H1 (cell line): Measurements from ENCODE around the gene SYNDIG1. TPM values are rescaled to one million over a fixed set of nuclear protein-coding genes. Genes with fewer than 3 reads are reported as not detected.

Experiments
- CTCF ChIA-PET: fragments of 300-600 bp; sonication (Branson Sonifier 250); formaldehyde crosslinking; loops from one replicate; lab custom pipeline; 2021; ENCODE audit not compliant: partially characterized antibody; lab: Charles Lee
- POLR2A ChIA-PET: fragments of 300-600 bp; sonication (Branson Sonifier 250); formaldehyde crosslinking; loops from one replicate; lab custom pipeline; 2021; ENCODE audit warnings: inconsistent platforms; ENCODE audit not compliant: partially characterized antibody; lab: Charles Lee
- DNase-seq, 2 experiments: peaks; one replicate each; pipeline versions ENCODE4 v3.0.0 to v3.0.0-alpha.2; 2010 to 2022; ENCODE audit warnings: low spot score in 2 of 2, low read depth in 1 of 2, mixed read lengths in 1 of 2
- FAIRE-seq: peaks from 2 replicates; lab custom pipeline; 2011; peaks lifted over from hg19 to GRCh38; lab: Jason Lieb, UNC
- H2AFZ ChIP-seq: 2 replicates; pipeline ENCODE4 v1.8.1; 2012; ENCODE audit warnings: low read length, inconsistent platforms
- H2AK5ac ChIP-seq: 2 replicates; pipeline ENCODE4 v1.6.1; 2013; ENCODE audit warnings: low read depth, low read length
- H2BK120ac ChIP-seq: replicated peaks from 2 replicates; pipeline ENCODE3; 2013; ENCODE audit warnings: low read depth, low read length, inconsistent platforms
- H2BK12ac ChIP-seq: 2 replicates; pipeline ENCODE4 v1.6.1; 2013; ENCODE audit warnings: low read depth, low read length
- H2BK15ac ChIP-seq: 2 replicates; pipeline ENCODE4 v1.6.1; 2013; ENCODE audit warnings: low read length
- H2BK20ac ChIP-seq: 2 replicates; pipeline ENCODE4 v1.6.1; 2013; ENCODE audit warnings: low read length
- H2BK5ac ChIP-seq: 2 replicates; pipeline ENCODE4 v1.6.1; 2013; ENCODE audit warnings: low read depth, low read length
- H3K14ac ChIP-seq: 2 replicates; pipeline ENCODE4 v1.6.1; 2013; ENCODE audit warnings: inconsistent platforms; ENCODE audit not compliant: insufficient read length
- H3K18ac ChIP-seq: 2 replicates; pipeline ENCODE4 v1.6.1; 2013; ENCODE audit warnings: low read length; ENCODE audit errors: extremely low read depth
- H3K23ac ChIP-seq: 2 replicates; pipeline ENCODE4 v1.6.1; 2013; ENCODE audit warnings: inconsistent platforms; ENCODE audit not compliant: insufficient read length
- H3K23me2 ChIP-seq: 2 replicates; pipeline ENCODE4 v1.6.1; 2013; ENCODE audit warnings: low read depth, low read length
- H3K27ac ChIP-seq: 2 replicates; pipeline ENCODE4 v1.6.1; 2011; ENCODE audit warnings: low read depth, low read length, inconsistent platforms
- H3K27me3 ChIP-seq, 4 experiments: replicated peaks in 1 of 4; 1 replicate in 1 of 4; 2 replicates in 3 of 4; pipeline versions ENCODE4 v1.6.1 to v1.8.1; 2011 to 2013; ENCODE audit warnings: low read length in 3 of 4, mild to moderate bottlenecking in 3 of 4, inconsistent platforms in 2 of 4, mixed read lengths in 2 of 4, moderate library complexity in 1 of 4; ENCODE audit not compliant: control insufficient read depth in 3 of 4, insufficient read depth in 3 of 4; ENCODE audit errors: extremely low read depth in 1 of 4
- H3K36me3 ChIP-seq, 4 experiments: 2 replicates each; pipeline versions ENCODE4 v1.6.1 to v1.8.1; 2011 to 2013; ENCODE audit warnings: mild to moderate bottlenecking in 4 of 4, low read length in 3 of 4, moderate library complexity in 2 of 4, control low read depth in 1 of 4, inconsistent platforms in 1 of 4; ENCODE audit not compliant: insufficient read depth in 4 of 4, control insufficient read depth in 2 of 4
- H3K4ac ChIP-seq: replicated peaks from 2 replicates; pipeline ENCODE3; 2013; ENCODE audit warnings: low read length, low read depth, mixed read lengths, inconsistent platforms; ENCODE audit not compliant: insufficient read length
- H3K4me1 ChIP-seq, 4 experiments: replicated peaks in 1 of 4; 1 replicate in 1 of 4; 2 replicates in 3 of 4; pipeline versions ENCODE4 v1.6.1 to v1.8.1; 2011 to 2013; ENCODE audit warnings: low read length in 3 of 4, inconsistent platforms in 2 of 4, mixed read lengths in 1 of 4; ENCODE audit not compliant: insufficient read depth in 4 of 4, control insufficient read depth in 3 of 4
- H3K4me2 ChIP-seq, 2 experiments: 2 replicates each; pipeline versions ENCODE4 v1.6.1 to v1.8.1; 2011 to 2013; ENCODE audit warnings: low read depth in 2 of 2, low read length in 2 of 2, control low read depth in 1 of 2, inconsistent platforms in 1 of 2, mild to moderate bottlenecking in 1 of 2; ENCODE audit not compliant: insufficient read depth in 1 of 2
- H3K4me3 ChIP-seq, 4 experiments: fragments of 200-600, 300-600 bp in 1 of 4; sonication (generic), shearing (Covaris generic), sonication (Bioruptor Twin) in 1 of 4; 2 replicates each; pipeline versions ENCODE4 v1.5.1 to v1.8.1; 2011 to 2016; ENCODE audit warnings: low read length in 4 of 4, low read depth in 3 of 4, control low read depth in 2 of 4, inconsistent platforms in 2 of 4, mild to moderate bottlenecking in 2 of 4, mixed read lengths in 1 of 4, moderate library complexity in 1 of 4; ENCODE audit not compliant: insufficient read depth in 2 of 4; ENCODE audit errors: extremely low read depth in 1 of 4
- H3K56ac ChIP-seq: replicated peaks from 2 replicates; pipeline ENCODE3; 2013; ENCODE audit warnings: low read depth, mild to moderate bottlenecking, mixed read lengths, low read length, inconsistent platforms; ENCODE audit not compliant: insufficient read length
- H3K79me1 ChIP-seq: 2 replicates; pipeline ENCODE4 v1.6.1; 2013; ENCODE audit warnings: low read depth, low read length, control low read depth
- H3K79me2 ChIP-seq, 2 experiments: 2 replicates each; pipeline versions ENCODE4 v1.6.1 to v1.8.1; 2012 to 2013; ENCODE audit warnings: low read length in 2 of 2, mild to moderate bottlenecking in 2 of 2, inconsistent platforms in 1 of 2; ENCODE audit not compliant: insufficient read depth in 2 of 2, control insufficient read depth in 1 of 2
- H3K9ac ChIP-seq, 4 experiments: replicated peaks in 1 of 4; 1 replicate in 1 of 4; 2 replicates in 3 of 4; pipeline versions ENCODE4 v1.6.1 to v1.8.1; 2011 to 2013; ENCODE audit warnings: low read depth in 3 of 4, low read length in 3 of 4, control low read depth in 2 of 4, mild to moderate bottlenecking in 2 of 4, moderate library complexity in 2 of 4, inconsistent platforms in 1 of 4; ENCODE audit errors: extremely low read depth in 1 of 4
- H3K9me3 ChIP-seq, 2 experiments: 2 replicates each; pipeline versions ENCODE4 v1.6.1 to v1.8.1; 2012 to 2013; ENCODE audit warnings: mild to moderate bottlenecking in 2 of 2, moderate library complexity in 2 of 2, control low read depth in 1 of 2, inconsistent platforms in 1 of 2, low read depth in 1 of 2, low read length in 1 of 2, mixed read lengths in 1 of 2; ENCODE audit not compliant: insufficient read depth in 2 of 2
- H4K20me1 ChIP-seq, 2 experiments: replicated peaks in 1 of 2; 2 replicates each; pipeline versions ENCODE3 to v1.8.1; 2011 to 2013; ENCODE audit warnings: inconsistent platforms in 2 of 2, low read length in 2 of 2, mild to moderate bottlenecking in 1 of 2; ENCODE audit not compliant: insufficient read depth in 2 of 2, control insufficient read depth in 1 of 2
- H4K5ac ChIP-seq: 2 replicates; pipeline ENCODE4 v1.6.1; 2013; ENCODE audit warnings: low read length, low read depth, mixed read lengths, inconsistent platforms; ENCODE audit not compliant: insufficient read length
- H4K8ac ChIP-seq: 2 replicates; pipeline ENCODE4 v1.8.0; 2013; ENCODE audit warnings: mild to moderate bottlenecking, moderate library complexity, low read length, inconsistent platforms; ENCODE audit not compliant: insufficient read depth; ENCODE audit errors: extremely low read depth
- H4K91ac ChIP-seq: replicated peaks from 2 replicates; pipeline ENCODE3; 2013; ENCODE audit warnings: low read length, mixed read lengths, inconsistent platforms; ENCODE audit not compliant: insufficient read length
- CHD1 ChIP-seq: IDR thresholded peaks from 2 replicates; pipeline ENCODE4 v1.6.1; 2012; ENCODE audit warnings: low read depth, low read length, improper control_type of control experiment
- EGR1 ChIP-seq: IDR thresholded peaks from 2 replicates; pipeline ENCODE4 v1.6.1; 2011; ENCODE audit warnings: low read depth, low read length, borderline replicate concordance
- EP300 ChIP-seq, 2 experiments: IDR thresholded peaks; 1 replicate in 1 of 2; 2 replicates in 1 of 2; pipeline ENCODE4 v1.6.1; 2011 to 2012; ENCODE audit warnings: low read depth in 2 of 2, low read length in 2 of 2, mild to moderate bottlenecking in 2 of 2, borderline replicate concordance in 1 of 2, inconsistent platforms in 1 of 2, moderate library complexity in 1 of 2
- FOSL1 ChIP-seq: IDR thresholded peaks from 2 replicates; pipeline ENCODE4 v1.6.1; 2011; ENCODE audit warnings: mild to moderate bottlenecking, low read depth, low read length, moderate library complexity; ENCODE audit not compliant: insufficient read depth
- HDAC2 ChIP-seq, 2 experiments: fragments of 300-600 bp in 1 of 2; sonication (generic) in 1 of 2; IDR thresholded peaks; 2 replicates each; pipeline ENCODE4 v1.6.1; 2011 to 2012; ENCODE audit warnings: low read depth in 2 of 2, low read length in 2 of 2, mild to moderate bottlenecking in 2 of 2, moderate library complexity in 2 of 2, borderline replicate concordance in 1 of 2, inconsistent platforms in 1 of 2
- NANOG ChIP-seq: IDR thresholded peaks from 2 replicates; pipeline ENCODE4 v1.6.1; 2011; ENCODE audit warnings: low read length, low read depth, mild to moderate bottlenecking, inconsistent platforms; ENCODE audit not compliant: insufficient read depth, poor library complexity, severe bottlenecking
- POLR2A ChIP-seq, 2 experiments: IDR thresholded peaks; 1 replicate in 1 of 2; 2 replicates in 1 of 2; pipeline ENCODE4 v1.6.1; 2011; ENCODE audit warnings: low read depth in 2 of 2, low read length in 2 of 2, mild to moderate bottlenecking in 2 of 2; ENCODE audit errors: control extremely low read depth in 1 of 2
- POU5F1 ChIP-seq: IDR thresholded peaks from 2 replicates; pipeline ENCODE4 v1.6.1; 2011; ENCODE audit warnings: low read depth, mild to moderate bottlenecking, low read length, moderate library complexity
- RXRA ChIP-seq: IDR thresholded peaks from 2 replicates; pipeline ENCODE4 v1.6.1; 2011; ENCODE audit warnings: low read depth, mild to moderate bottlenecking, low read length, moderate library complexity; ENCODE audit not compliant: insufficient read depth
- SIRT6 ChIP-seq: IDR thresholded peaks from one replicate; pipeline ENCODE4 v1.7.1; 2012; ENCODE audit warnings: low read length, inconsistent platforms
- SRF ChIP-seq: IDR thresholded peaks from 2 replicates; pipeline ENCODE4 v1.6.1; 2011; ENCODE audit warnings: mild to moderate bottlenecking, low read depth, low read length, moderate library complexity
- YY1 ChIP-seq: IDR thresholded peaks from 2 replicates; pipeline ENCODE4 v1.6.1; 2011; ENCODE audit warnings: low read depth, mild to moderate bottlenecking, low read length
- WGBS, 2 experiments: shearing (Covaris generic) in 1 of 2; methylation state at CpG; one replicate each; pipeline versions ENCODE4 v1.1.6 to v1.1.7; 2013 to 2015; ENCODE audit warnings: low lambda C conversion rate in 2 of 2, mixed read lengths in 2 of 2, inconsistent platforms in 1 of 2, low coverage in 1 of 2, missing lambda C conversion rate in 1 of 2; ENCODE audit not compliant: insufficient replicate concordance in 2 of 2, insufficient coverage in 1 of 2, insufficient read length in 1 of 2; ENCODE audit errors: extremely low coverage in 1 of 2, missing lambda C conversion rate in 1 of 2; 5-methylcytosine and 5-hydroxymethylcytosine counted together
- polyA plus RNA-seq, 7 experiments: library from polyadenylated mRNA; depleted of rRNA in 3 of 7; stranded (reverse) in 5 of 7; unstranded in 2 of 7; fragments of >200 nt in 5 of 7; fragments of 200-250 nt in 2 of 7; gene quantifications; 1 replicate in 5 of 7; 2 replicates in 1 of 7; 4 replicates in 1 of 7; pipeline versions ENCODE4 v1.2.1 to v1.2.3, GENCODE V29; 2011 to 2013; ENCODE audit warnings: missing spikeins in 2 of 7, mixed read lengths in 2 of 7
- total RNA-seq: library from RNA; stranded (reverse); fragmentation: NEBNext Ultra II Directional; extraction: Animal tissue kit (Norgen Biotek cat#: 25700); gene quantifications from 2 replicates; pipeline ENCODE4 v1.2.1, GENCODE V29; 2021

The SYNDIG1 gene
- total and polyA plus RNA-seq, 2 of the 8 experiments (the other 6 are each of a cell fraction or from before 2014, with no cell fraction given): 6.5 to 7.8 TPM

DNA sequence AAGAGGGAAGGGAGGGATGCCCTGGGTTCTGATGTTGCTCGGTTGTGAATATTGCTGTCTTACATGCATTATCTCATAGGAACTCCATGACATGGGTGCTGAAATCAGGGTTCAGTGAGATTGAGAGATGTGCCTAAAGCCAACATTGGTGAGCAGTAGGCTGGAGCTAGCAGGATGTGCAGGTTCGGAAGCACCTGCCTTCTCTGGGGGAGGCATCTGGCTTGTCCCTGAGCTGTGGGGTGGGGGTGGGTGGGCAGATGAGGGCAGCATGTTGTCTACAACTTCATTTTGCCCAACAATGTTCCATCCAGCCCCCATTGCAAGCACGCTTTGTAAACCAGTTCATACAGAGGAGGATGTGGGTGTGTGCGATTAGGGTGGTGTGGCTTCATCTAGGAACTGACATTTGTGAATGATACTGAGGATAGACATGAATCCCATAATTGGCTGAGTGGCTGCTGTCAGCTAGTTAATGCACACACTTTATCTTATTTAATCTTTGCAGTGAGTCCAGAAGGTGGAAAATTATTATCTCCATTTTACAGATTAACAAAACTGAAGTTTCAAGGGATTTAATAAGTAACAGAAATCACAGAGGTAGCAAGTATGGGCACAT, 119.4 kb downstream of the SYNDIG1 start:
- H2BK5ac ChIP-seq: no peak overlapping the region
- no peaks in the 10 kb centered on the region; the same call in 1 of the 2 replicates for H3K23me2 ChIP-seq
- H4K91ac ChIP-seq: no peak overlapping the region
- peaks cover 0 to 3% (median 0%) of the 10 kb centered on the region in 4 experiments; a peak in 3 of 7 replicates for H3K4me1 ChIP-seq
- H3K4me2 ChIP-seq: no peak overlapping the region
- FAIRE-seq: no peak
- H3K27me3 ChIP-seq: no peaks in the 10 kb centered on the region
- no peak overlapping the region for H3K4me3 ChIP-seq
- H2BK12ac ChIP-seq: no peak overlapping the region
- no peak overlapping the region for H3K4ac ChIP-seq
- no peaks in the 10 kb centered on the region for H3K79me1 ChIP-seq
- CTCF ChIA-PET: interaction anchor here (2.1 kb wide), 1 partner anchor 11 kb away, joined by 7 read pairs; no protein-coding TSS in a partner anchor
- no peak overlapping the region for H3K18ac ChIP-seq
- POLR2A ChIA-PET: no interaction called here
- H4K5ac ChIP-seq: no peak overlapping the region
- no peak overlapping the region for H2AFZ ChIP-seq
- TF ChIP-seq CHD1 (no peak), POLR2A (IDR thresholded peaks at IDR 0.05; ENCODE audit: control extremely low read depth in 1 of 2, low read depth in 2 of 2, low read length in 2 of 2) (no peak), SIRT6 (no peak), EGR1 (no peak), FOSL1 (no peak), NANOG (no peak), HDAC2 (IDR thresholded peaks at IDR 0.05; ENCODE audit: borderline replicate concordance in 1 of 2, low read depth in 2 of 2, low read length in 2 of 2) (no peak), EP300 (IDR thresholded peaks at IDR 0.05; ENCODE audit: borderline replicate concordance in 1 of 2, low read depth in 2 of 2, low read length in 2 of 2) (no peak), RXRA (no peak), YY1 (no peak), SRF (no peak), POU5F1 (no peak)
- H2BK20ac ChIP-seq: no peak overlapping the region
- no peak overlapping the region for H2AK5ac ChIP-seq
- H3K23ac ChIP-seq: no peak overlapping the region
- H4K20me1 ChIP-seq: peaks cover 0 to 4% of the 10 kb centered on the region in 2 experiments
- H3K9ac ChIP-seq: no peak overlapping the region
- H4K8ac ChIP-seq: no peak overlapping the region
- H2BK15ac ChIP-seq: no peak overlapping the region
- no peak overlapping the region for H2BK120ac ChIP-seq
- H3K79me2 ChIP-seq: no peaks in the 10 kb centered on the region
- 87% methylated on average over 3 of the region's 4 CpGs; no CpG with 5 or more reads in 1 of the 2 experiments for WGBS, 2 experiments
- no peak overlapping the region for H3K56ac ChIP-seq
- no peaks in the 10 kb centered on the region for H3K36me3 ChIP-seq
- H3K9me3 ChIP-seq: no peaks in the 10 kb centered on the region
- no peak overlapping the region for H3K27ac ChIP-seq
- H3K14ac ChIP-seq: no peak overlapping the region
- no peak for DNase-seq
